GM21786 (cell line): Measurements from ENCODE around the gene CERS6.

Experiments
- ATAC-seq: cut with Tn5 transposase; IDR thresholded peaks from one replicate; pipeline ENCODE4 v1.9.1; 2021; ENCODE audit not compliant: unreplicated experiment

The CERS6 gene

DNA sequence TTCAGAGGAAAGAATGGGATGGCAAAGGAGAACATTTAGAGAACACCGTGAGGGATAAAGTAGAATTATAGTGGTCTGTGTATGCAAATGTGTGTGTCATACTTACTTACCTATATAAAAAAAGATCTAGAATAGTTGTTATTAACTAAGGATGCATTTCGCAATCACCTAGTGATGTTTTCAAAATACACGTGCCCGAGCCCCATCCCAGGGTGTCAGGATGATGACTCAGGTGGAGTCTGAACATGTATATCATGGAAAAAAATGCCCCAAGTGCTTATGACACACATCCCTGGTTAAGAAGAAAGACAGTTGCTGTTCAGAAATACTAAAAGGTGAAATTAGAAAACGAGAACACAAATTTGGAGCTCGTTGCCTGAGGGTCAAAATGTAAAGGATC, 109.0 kb downstream of the CERS6 start:
- no peak for ATAC-seq

DNA sequence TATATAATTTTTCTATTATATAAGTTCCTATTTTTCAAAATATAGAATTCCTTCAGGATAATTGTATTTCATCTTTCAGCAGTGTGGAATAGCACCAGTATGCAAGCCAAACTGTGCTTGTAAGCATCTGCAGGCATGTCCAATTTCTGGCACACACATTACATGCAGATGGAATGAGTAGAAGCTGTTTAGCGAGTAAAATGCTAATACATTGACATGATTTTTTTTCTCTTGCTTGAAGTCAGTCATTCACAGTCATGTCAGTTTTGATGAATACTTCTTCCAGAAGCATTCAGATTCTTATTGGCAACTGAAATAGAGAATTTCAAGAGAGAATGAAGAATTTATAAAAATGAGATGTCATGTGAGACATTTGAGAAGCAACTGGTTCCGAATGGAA, 109.4 kb downstream of the CERS6 start:
- no peak for ATAC-seq

DNA sequence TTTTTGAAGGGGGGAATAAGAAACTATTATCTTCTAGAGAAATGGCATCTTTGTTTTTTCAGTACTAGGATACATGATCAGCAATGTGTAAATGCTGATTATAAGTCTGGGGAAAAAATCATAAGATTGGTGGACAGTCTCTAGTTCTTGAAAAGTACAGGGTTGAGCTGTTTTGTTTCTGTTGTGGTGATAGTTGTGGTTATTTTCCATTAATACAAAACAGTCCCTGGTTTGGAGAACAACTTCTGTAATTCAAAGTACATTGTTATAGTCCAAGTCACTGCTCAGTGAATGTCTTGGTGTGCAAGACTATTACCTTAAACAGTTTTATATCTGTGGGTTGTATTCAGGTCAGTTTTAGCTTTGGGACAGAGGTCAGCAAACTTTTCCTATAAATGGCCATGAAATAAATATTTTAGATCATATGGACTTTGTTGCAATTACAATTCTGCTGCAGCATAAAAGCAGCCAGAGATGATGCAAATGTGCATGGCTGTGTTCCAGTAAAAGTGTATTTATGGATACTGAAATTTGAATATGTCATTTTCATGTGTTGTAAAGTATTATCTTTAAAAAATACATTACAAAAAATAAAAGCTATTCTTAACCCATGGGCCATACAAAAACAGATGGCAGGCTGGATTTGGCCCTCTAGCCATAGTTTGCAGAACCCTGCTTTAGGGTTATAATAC, 111.0 kb downstream of the CERS6 start:
- ATAC-seq = no peak

DNA sequence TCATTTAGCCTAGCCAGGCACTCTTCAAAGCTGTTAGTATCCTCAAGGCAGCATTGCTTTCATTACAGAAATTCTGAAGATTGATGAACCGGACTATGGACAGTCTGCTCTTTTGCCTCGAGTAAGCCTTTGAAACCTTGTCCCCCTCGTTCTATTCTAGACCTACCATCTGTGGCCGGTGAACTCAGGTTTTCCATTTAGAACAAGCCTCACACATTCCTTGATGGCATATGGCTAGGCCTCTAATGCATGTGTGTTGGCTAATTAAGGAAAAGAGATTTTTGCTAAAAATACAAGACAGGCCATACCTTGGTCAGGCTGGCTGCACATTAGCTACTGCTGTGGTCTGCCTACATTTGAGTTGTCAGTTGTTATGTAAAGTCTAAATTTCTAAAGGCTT, 111.8 kb downstream of the CERS6 start:
- no peak for ATAC-seq

DNA sequence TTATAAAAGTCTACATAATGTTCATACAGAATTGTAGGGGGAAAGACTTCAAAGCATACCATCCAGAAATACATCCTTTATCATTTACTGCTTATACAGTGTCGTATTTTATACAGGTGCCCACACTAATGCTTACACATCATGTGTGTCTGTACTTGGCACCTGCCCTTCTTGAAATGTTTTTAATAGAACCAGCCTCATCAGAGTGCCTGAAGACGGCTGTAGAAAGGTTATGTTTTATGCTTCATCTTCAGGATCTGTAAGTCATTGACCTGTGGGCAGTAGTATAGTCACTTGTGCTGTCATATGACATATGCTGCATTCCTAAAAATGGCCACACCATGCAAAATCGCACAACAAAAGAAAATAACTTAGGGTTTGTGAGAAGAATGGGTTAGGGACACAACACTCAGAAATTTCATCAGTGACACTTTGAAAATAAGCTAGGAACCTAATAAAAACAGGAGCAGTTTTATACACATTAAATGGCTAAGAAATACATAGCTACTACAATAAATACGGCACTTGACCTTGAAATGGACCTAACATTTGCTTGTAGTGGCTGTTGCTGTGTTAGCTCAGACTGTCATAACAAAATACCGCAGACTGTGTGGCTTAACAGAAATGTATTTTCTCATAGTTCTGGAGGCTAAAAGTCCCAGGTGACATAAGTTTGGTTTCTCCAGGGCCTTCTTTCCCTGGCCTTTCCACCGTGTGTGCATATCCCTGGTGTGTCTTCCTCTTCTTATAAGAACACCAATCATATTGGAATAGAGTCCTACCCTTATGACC, 112.6 kb downstream of the CERS6 start:
- no peak for ATAC-seq

DNA sequence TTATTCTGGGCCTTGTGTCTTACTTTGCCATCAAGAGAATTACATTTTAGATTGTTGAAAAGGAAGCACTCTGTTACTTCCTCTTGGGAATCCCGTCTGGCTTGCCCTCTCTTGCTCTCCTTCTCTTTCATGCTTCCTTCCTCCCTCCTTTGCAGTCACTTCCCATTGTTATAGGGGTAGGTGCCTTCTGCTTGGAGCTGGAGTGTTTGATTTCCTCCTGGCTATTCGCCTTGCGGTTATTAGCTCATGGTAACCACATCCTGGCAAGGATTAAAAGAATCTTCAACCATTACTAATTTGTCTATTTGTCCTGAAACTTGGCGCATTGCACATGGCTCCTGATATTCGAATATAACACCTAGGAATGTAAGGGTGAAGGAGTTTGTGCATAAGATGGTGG, 115.0 kb downstream of the CERS6 start:
- ATAC-seq = no peak

DNA sequence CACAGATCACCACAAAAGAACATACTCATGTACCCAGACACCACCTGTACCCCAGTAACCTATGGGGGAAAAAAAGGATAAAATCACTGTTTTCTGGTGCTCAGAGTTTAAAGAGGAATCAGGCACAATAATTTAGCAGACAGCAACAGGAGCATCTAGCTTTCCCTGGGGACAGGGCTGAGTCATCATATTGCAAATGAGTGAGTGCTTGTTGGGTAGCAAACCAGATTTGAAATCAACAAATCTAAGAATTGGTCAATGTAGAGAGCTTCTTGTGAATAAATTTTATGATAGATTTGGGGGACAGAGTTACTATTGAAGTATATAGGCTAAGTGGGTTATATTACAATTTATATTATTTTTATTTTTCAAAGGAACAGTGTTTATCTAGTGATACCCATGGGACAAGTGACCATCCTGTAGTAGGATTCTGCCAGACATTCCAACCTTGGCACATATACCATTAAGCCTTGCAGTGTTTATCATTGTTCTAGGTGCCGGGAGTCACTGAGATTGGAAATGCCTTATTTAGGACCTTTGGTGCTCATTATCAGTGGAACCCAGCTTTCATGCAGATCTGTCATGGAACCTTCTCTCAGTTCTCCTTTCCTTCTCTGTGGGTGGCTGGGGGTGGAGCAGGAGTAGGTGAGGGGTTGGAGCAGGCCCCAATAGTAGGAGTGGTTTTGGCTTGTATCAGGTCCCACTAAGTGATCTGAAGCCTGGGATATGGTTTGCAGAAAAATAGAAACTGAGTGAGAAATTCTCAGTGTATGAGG, 117.2 kb downstream of the CERS6 start:
- ATAC-seq = no peak

DNA sequence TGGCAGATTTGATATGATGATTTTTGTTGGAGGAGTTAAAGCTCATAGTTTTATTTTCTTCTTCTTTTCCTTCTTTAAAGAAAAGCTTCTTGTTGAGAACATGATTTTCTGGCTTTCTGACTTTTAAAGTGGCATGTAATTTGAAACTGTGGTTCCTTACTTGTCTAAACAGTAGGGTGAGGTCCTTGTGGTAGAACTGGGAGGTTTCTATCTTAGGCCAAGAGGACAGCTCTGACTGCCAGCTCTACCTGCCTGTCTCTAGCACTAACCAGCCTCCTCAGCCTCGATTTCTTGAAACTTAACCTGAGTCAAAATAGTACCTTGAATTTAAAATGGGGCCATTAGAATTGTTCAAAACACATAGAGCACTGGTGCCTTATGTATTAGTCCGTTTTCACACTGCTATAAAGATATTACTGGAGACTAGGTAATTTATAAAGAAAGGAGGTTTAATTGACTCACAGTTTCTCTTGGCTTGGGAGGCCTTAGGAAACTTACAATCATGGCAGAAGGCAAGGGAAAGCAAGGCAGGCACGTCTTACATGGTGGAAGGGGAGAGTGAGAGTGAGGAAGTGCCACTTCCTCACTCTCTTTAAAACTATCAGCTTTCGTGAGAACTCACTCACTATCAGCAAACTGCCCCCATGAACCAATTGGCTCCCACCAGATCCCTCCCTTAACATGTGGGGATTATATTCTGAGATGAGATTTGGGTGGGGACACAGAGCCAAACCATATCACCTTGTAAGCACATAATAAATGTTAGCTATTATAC, 119.0 kb downstream of the CERS6 start:
- no peak for ATAC-seq

DNA sequence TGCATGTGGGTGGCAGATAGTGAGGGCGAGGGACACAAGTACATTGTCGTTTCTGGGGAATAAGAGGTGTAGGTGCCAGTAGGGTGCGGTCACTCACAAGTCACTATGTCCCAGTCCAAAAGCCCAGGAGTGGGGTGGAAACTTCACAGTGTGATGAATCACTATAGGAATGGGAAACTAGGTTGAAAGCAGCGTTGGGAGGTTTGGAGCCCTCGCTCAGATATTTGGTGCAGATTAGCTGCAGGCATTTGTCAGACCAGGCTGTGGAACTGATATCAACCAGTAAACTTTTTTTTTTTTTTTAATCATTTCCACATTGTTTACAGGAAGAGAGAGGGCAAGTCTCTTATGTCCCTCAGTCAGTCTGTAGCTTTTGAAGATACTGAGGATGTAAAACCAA, 121.8 kb downstream of the CERS6 start:
- ATAC-seq = no peak

DNA sequence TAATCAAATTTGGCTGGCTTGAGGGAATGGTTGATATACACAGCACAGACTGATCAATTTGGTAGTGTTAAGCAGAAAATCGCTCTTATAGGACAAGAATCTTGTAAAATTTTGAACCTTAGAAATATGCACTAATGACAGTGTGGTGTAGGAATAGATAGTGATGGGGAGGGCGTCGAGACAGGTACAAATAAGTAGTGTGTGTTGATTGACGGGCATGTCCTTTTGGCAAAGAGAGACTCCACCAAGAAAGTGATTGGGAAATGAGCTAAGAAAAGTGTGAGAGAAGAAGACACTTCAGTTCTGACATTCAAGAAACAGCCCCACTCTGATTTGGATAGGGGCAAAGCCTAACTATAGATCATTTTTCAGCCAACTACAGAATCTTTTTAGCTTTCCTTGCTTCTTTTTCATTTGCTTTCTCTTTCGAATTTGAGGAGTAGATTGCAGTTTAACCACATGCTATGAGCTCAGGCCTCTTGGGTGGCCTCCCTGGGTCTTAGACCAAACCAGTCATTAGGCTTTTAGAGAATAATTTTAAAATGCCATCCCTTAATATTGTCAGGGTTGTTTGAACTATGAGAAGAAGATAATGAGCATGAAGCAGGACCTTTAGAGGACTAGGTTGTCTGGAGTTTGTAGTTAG, 127.1 kb downstream of the CERS6 start:
- peak; percentile 58 for ATAC-seq

DNA sequence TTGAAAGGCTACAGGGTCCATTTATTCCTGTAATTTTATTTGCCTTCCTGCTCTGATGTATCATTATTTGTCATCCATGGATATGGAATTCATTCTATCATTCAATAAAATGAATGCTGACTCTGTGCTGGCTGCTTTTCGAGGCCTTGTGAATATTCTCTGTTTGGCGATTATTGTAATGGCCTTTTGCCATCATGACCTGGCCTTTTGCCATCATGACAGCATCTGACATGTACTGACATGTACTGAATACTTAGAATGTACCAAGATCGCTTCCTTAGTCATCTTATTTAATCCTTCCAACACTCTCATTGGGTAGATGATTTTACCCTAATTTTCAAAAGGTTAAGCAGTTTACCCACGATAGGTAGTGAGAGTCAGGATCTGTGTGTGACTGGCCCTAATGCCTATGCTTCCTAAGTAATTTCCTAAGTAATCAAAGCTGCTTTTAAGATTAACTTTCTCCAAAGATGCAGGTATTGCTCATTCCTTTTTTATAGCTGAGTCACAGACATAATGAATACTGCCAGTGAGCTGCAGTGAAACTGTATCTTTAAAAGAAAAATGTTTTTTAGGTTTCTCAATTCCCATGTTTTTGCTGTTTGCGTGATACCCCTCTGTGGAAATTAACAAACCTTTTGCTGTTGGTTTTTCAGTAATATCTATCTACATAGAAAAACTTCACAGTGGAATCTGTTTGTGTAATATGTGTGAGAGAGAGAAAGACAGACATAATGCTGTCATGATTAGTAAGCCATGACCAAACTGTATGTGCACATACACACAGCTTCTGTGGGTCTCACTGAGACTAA, 127.8 kb downstream of the CERS6 start:
- ATAC-seq = no peak

DNA sequence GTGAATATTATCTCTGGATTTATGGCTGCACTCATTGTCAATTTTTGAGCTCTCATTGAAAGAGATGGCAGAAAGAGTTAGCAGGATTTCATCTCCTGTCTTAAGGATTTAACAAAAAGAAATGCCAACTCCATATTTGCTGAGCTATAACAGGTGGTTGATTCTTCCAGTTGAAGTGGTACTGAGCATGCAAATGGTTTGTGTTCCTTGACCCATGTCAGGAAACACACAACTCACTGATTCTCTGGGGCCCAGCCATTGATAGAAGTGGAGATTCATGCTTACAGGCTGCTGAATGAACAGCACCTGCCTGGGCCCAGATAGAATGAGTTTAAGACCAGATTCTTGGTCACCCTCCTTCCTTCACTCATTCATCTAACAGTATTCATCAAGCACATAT, 128.8 kb downstream of the CERS6 start:
- no peak for ATAC-seq

DNA sequence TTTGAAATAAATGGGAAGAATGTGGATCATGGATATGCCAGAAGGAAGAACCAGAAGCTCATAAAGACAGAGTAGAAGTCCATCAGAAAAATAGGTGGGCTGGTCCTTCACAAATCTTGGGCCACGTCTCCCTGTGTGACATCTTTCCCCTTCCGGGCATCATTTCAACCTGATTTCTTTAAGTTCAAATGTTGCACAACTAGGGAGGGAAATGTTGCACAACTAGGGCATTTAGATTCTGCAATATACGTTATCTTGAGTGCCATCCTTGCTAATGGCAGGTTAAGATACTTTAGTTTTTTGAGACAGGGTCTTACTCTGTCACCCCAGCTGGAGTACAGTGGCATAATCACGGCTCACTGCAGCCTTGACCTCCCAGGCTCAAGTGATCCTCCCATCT, 129.6 kb downstream of the CERS6 start:
- ATAC-seq = no peak

DNA sequence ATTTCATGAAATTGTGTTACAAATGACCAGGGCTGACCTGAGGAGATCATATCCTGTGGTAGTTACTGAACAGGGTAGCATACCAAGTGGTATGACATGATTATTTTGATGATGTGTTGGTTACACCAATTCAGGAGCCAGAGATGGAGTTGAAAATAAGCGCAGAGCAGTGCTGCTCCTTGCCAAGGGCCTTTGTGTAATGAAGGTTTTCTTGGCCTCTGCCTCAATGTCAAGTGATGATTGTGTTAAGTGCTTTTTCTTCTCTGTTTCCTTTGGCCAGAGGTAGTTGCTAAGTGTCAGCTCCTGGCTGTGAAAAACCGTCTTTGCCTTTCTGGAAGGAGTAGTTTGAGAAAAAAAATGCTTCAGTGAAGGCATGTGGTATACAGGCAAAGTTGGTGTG, 131.2 kb downstream of the CERS6 start:
- no peak for ATAC-seq

DNA sequence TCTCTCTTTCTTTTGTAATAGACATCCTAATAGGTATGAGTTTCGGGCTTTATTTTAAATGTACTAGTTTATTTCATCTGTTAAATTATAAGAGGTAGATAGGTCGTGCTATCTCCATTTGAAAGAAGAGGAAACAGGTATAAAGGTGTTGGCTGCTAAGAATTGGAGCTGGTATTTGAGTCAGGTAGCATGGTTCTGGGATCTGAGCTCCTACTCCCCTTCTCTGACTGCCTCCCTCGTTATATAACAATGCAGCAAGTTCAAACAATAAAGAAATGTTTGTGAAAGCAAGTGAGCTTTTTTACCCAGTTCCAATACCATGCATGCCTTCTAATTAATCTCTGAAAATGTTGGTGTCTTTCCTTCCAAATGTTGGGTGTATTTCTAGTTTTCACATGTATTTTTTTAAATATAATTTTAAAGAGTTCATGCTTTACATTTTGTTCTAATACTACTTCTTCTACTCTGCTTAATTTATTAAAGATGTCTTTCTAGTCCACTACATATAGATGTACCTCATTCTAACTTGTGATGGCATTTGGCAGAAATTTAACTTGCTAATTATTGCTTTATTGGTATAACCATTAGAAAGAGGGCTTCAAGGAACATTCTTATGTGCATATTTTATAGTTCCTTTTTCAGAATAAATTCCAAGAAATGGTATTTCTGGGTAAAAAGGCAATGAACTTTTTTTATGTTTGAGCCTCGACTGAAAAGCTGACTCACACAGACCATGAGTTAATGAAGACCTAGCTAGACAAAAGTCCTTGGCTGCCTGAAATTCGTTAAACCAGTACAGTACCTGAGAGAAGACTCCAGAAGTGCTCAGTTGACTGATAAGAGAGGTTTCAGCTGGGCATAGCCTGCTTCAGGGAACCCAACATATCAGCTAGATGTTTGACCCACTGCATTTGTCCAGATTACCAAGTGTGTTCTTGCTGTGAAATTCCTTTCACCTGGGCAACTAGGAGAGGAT, 133.5 kb downstream of the CERS6 start:
- ATAC-seq = no peak

DNA sequence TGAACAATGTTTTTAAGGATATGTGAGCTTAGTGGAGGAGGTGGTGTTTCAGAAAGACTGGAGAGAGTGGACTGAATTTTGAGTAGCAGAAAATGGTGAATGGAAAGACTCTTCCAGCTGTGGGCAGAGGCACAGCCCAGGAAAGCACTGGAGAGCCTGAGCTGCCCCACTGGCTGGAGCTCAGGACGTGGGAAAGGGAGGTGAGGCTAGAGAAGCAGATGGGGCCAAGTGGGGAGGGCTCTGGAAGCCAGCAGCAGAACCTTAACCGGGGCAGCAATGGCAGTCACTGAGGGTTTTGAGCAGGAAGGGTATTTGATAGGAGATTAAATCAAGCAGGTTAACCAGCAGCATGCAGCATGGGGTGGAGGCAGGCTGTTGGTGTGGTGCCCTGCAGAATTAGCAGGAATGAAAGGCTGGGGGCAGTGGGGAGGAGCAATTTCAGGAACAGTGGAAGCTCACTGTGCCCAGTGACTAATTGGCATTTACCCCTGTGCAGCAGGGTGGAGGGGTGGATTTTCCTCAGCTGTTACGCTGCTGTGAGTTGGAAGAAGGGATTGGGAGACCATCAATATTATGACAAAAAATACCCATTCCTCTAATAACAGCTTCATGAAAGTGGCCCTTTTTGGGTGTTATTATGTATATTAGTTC, 136.2 kb downstream of the CERS6 start:
- no peak for ATAC-seq

DNA sequence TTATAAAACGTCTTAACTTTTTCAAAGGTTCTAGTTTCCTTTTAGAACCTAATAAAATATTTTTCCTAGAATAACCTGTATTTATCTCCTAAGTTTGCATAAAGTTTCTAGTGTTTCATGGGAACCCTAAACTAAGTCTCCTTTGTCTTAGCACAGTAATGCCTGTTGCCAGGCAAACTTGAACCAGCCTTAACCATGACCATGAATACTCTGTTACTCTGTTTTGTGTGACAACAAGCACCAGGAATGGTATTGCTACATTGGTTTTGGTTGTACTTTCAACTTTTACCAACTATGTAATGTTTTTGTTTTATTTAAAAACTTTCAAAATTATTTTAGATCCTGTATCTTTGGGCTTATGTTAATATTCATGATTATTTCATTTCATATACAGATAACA, 137.6 kb downstream of the CERS6 start:
- ATAC-seq = no peak

DNA sequence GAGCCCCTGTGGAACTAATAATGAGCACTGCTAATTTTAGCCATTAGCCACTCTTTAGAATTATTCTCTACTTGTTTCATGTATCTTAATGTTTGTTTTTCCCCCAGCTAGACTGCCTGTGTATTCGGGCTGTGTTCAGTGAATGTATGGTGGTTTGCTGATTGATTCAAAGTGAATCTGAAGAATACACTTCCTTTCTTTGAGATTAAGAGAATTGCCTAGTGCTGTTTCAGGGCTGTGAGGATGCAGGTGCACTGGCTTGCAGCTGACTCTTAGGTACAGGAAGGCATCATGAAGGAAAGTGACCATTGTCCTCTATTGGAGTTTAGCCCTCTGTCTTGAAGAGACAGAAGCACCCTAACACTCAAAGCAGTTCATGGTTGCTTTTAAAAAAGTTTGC, 138.7 kb downstream of the CERS6 start:
- peak; percentile 88 for ATAC-seq
